Activated B cell treated with CpG ODN at 0.5 μM for 24 hours (primary cell): Measurements from ENCODE around the gene ITPRIP. TPM values are rescaled to one million over a fixed set of nuclear protein-coding genes. Genes with fewer than 3 reads are reported as not detected.
A peak's percentile ranks its signal among the peaks of the same experiment; 100 is the strongest.

Source experiments
- ATAC-seq: fragments of 200-7000 bp; cut with Tn5 transposase; one replicate; pipeline ENCODE4 v1.10.0; 2021; ENCODE audit warnings: low read depth, mild to moderate bottlenecking, moderate library complexity
- CTCF ChIA-PET: fragments of 350-600 bp; sonication (Branson Sonifier 250); formaldehyde crosslinking; loops from one replicate; lab custom pipeline; 2021; ENCODE audit warnings: antibody characterized with exemption; lab: Charles Lee
- POLR2A ChIA-PET: fragments of 350-600 bp; sonication (Branson Sonifier 250); formaldehyde crosslinking; loops from one replicate; lab custom pipeline; 2021; ENCODE audit warnings: antibody characterized with exemption; lab: Charles Lee
- DNase-seq: peaks from one replicate; pipeline ENCODE4 v3.0.0; 2022
- H3K27ac Mint-ChIP-seq: one replicate; pipeline ENCODE4 v1.8.0; 2020; ENCODE audit warnings: mixed read lengths
- H3K27me3 Mint-ChIP-seq: one replicate; pipeline ENCODE4 v1.8.0; 2021; ENCODE audit warnings: mixed read lengths
- H3K36me3 Mint-ChIP-seq: one replicate; pipeline ENCODE4 v1.8.0; 2021; ENCODE audit warnings: low read depth, mixed read lengths
- H3K4me1 Mint-ChIP-seq: one replicate; pipeline ENCODE4 v1.8.0; 2021; ENCODE audit warnings: mixed read lengths
- H3K4me3 Mint-ChIP-seq: one replicate; pipeline ENCODE4 v1.8.0; 2020; ENCODE audit warnings: mild to moderate bottlenecking, mixed read lengths
- H3K9me3 Mint-ChIP-seq: one replicate; pipeline ENCODE4 v1.8.0; 2020; ENCODE audit warnings: mixed read lengths
- intact Hi-C: fragments of 100-400 bp; cut with micrococcal nuclease; formaldehyde crosslinking; loops from one replicate; pipeline ENCODE4 v1.15.1; 2024
- total RNA-seq: library from RNA; stranded (reverse); gene quantifications from 2 replicates; pipeline ENCODE4 v1.2.3, GENCODE V29; 2022
- TF ChIP-seq, protein P1 (sequence below): fragments of 200-600 bp; IDR thresholded peaks from one replicate; pipeline ENCODE4 v1.8.0; 2022; ENCODE audit warnings: antibody characterized with exemption, mild to moderate bottlenecking

Gene ITPRIP
- total RNA-seq, 1 donor from 2014 or later = 26.1 TPM

DNA sequence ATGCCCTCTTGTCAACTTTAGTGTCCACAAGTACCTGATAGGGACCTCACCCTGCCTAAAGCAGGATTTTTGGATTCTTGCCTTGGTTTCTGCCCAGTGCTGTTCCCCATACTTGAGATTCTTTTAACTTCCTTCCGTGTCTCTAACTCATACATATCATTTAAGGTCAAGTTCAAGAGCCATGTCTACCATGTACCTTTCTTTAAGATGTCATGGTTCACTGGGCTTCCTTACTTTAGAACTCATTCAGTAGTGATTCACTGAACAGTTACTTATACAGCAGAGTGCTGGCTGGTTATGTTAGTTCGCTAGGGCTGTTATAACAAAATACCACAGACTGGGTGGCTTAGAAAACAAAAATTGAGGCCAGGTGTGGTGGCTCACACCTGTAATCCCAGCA, 10.3 kb upstream of the ITPRIP start:
- Mint-ChIP-seq H3K27me3 (no peaks in the 10 kb centered on the region), H3K36me3 (peaks cover 2% of the 10 kb centered on the region), H3K27ac (no peak overlapping the region), H3K9me3 (no peaks in the 10 kb centered on the region), H3K4me1 (peaks cover 31% of the 10 kb centered on the region), H3K4me3 (no peak overlapping the region)
- CTCF ChIA-PET = interaction anchor here (1.9 to 3.9 kb wide), 2 partner anchors 42 to 43 kb away, joined by 12 to 208 read pairs; no protein-coding TSS in a partner anchor
- POLR2A ChIA-PET = interaction anchor here (1.5 to 2.2 kb wide), 2 partner anchors 10 to 13 kb away, joined by 4 to 16 read pairs; partner anchors contain the start of gene ITPRIP
- intact Hi-C loops = loop anchor here (2.0 kb wide), 1 partner anchor 20 kb away; no protein-coding TSS in a partner anchor
- TF ChIP-seq, protein P1, sequence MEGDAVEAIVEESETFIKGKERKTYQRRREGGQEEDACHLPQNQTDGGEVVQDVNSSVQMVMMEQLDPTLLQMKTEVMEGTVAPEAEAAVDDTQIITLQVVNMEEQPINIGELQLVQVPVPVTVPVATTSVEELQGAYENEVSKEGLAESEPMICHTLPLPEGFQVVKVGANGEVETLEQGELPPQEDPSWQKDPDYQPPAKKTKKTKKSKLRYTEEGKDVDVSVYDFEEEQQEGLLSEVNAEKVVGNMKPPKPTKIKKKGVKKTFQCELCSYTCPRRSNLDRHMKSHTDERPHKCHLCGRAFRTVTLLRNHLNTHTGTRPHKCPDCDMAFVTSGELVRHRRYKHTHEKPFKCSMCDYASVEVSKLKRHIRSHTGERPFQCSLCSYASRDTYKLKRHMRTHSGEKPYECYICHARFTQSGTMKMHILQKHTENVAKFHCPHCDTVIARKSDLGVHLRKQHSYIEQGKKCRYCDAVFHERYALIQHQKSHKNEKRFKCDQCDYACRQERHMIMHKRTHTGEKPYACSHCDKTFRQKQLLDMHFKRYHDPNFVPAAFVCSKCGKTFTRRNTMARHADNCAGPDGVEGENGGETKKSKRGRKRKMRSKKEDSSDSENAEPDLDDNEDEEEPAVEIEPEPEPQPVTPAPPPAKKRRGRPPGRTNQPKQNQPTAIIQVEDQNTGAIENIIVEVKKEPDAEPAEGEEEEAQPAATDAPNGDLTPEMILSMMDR = no peak
- no peak for DNase-seq
- no peak for ATAC-seq

DNA sequence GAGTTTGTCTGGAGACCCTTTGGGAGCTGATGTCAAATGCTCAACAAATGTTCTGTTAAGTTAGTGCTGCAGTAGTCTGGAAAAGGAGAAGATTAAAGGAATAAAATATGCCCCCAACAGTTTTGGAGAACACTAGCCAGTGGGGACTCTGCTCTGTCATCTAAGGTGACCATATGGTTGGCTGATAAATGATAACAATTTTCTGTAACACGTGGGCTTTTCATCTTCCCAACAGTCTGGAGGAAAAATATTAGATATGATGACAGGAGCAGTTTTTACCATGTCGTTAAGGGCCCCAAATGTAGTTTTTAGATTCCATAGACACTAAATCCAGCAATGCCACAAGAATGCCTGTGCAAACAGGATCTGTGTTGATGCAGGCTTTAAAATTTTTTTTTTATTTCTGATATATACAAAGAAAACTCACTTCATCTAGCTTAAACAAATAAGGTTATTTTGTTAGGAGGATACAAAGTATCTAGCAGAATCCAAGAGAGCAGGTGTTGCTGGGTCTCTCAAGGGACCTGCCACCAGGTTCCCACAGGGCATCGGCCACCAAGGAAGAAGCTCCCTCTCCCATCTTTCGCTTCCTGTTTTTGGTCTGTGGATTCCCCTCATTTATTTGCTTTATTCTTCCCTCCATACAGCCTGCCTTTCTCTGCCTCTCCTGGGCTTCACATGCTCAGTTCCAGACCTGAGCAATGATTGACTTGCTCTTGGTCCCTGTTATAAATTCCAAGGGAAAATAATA, 9.2 kb upstream of the ITPRIP start:
- no peak for DNase-seq
- Mint-ChIP-seq H3K27me3 (no peaks in the 10 kb centered on the region), H3K36me3 (no peaks in the 10 kb centered on the region), H3K4me3 (no peak overlapping the region), H3K9me3 (no peaks in the 10 kb centered on the region), H3K27ac (peak overlapping the region; percentile 67), H3K4me1 (peaks cover 31% of the 10 kb centered on the region)
- TF ChIP-seq, protein P1 = no peak
- ChIA-PET POLR2A (interaction anchor here (1.1 to 2.2 kb wide), 2 partner anchors 9 to 42 kb away, joined by 6 to 16 read pairs; partner anchors contain the start of gene ITPRIP), CTCF (interaction anchor here (0.7 to 1.9 kb wide), 4 partner anchors 9 to 73 kb away, joined by 3 to 12 read pairs (median 4); partner anchors contain the start of gene ITPRIP)
- intact Hi-C loops = loop anchor here (2.0 kb wide), 1 partner anchor 19 kb away; no protein-coding TSS in a partner anchor
- no peak for ATAC-seq

DNA sequence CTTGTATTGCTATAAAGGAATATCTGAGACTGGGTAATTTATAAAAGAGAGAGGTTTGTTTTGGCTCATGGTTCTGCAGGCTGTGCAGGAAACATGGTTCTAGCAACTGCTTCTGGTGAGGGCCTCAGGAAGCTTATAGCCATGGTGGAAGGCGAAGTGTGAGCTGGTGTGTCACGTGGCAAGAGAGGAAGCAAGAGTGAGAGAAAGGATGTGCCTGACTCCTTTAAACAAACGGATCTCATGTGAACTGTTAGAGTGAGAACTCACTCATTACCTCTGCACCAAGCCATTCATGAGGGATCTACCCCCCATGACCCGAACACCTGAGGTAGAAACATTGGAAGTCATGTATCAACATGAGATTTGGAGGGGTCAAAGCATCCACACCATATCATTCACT, 7.7 kb upstream of the ITPRIP start:
- Mint-ChIP-seq H3K36me3 (no peaks in the 10 kb centered on the region), H3K27me3 (no peaks in the 10 kb centered on the region), H3K4me3 (no peak overlapping the region), H3K4me1 (peaks cover 25% of the 10 kb centered on the region), H3K9me3 (no peaks in the 10 kb centered on the region), H3K27ac (no peak overlapping the region)
- DNase-seq (no peak), ATAC-seq (no peak)
- ChIA-PET CTCF (interaction anchor here (0.8 kb wide), 1 partner anchor 40 kb away, joined by 3 read pairs; no protein-coding TSS in a partner anchor), POLR2A (no interaction called here)
- intact Hi-C loops = no loop called here
- TF ChIP-seq, protein P1 = no peak

DNA sequence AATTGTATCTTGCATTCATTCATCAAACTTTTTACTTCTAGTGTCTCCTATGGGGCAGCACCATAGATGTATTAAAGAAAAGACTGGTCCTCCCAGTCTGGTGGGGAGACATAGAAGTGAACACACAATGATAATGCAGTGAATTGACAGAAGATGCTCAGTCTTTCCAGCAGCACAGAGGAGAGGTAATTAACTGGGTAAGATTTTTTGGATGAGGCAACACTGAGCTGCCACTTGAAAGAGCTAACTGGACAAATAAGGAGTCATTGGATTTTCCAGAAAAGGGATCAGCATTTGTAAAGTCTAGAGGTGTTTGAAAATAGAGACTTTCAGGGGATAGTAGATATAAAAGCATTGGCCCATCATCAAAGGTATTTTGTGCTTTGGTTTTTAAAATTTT, 7.2 kb upstream of the ITPRIP start:
- TF ChIP-seq, protein P1 = no peak
- ChIA-PET POLR2A (no interaction called here), CTCF (no interaction called here)
- Mint-ChIP-seq H3K9me3 (no peaks in the 10 kb centered on the region), H3K4me1 (peaks cover 24% of the 10 kb centered on the region), H3K36me3 (no peaks in the 10 kb centered on the region), H3K27ac (no peak overlapping the region), H3K4me3 (no peak overlapping the region), H3K27me3 (no peaks in the 10 kb centered on the region)
- intact Hi-C loops = no loop called here
- DNase-seq = no peak
- ATAC-seq = no peak

DNA sequence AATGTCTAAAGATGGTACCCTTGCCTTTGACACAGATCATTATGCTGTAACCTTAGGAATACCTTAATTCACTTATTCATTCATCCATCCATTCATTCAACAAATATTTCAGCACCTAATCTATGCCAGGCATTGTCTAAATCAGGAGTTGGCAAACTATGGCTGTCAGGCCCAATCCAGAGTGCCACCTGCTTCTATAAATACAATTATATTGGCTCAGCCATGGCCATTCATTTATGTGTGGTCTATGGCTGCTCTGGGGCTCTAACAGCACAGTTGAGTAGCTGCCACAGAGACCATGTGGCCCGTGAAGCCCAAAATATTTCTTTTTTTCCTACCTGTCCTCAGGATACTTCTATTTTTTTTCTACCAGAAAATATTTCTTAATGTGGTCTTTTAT, 6.0 kb upstream of the ITPRIP start:
- Mint-ChIP-seq H3K4me3 (no peak overlapping the region), H3K36me3 (no peaks in the 10 kb centered on the region)
- POLR2A ChIA-PET = interaction anchor here (0.6 kb wide), 1 partner anchor 23 kb away, joined by 3 read pairs; no protein-coding TSS in a partner anchor

More for the DNA sequence above, 6.0 kb upstream of the ITPRIP start:
- ATAC-seq (no peak), DNase-seq (no peak)
- intact Hi-C loops = no loop called here
- no peaks in the 10 kb centered on the region for H3K27me3 Mint-ChIP-seq
- TF ChIP-seq, protein P1 = no peak
- H3K4me1 Mint-ChIP-seq = peaks cover 36% of the 10 kb centered on the region
- CTCF ChIA-PET = no interaction called here
- H3K27ac Mint-ChIP-seq = no peak overlapping the region
- H3K9me3 Mint-ChIP-seq = no peaks in the 10 kb centered on the region
